SK-N-MC (cell line): ENCODE measurements around the gene HERC5.

Experiments
- EZH2 ChIP-seq: fragments of 200-600 bp; sonication (generic); IDR thresholded peaks from one replicate; pipeline ENCODE4 v1.6.1; 2017; ENCODE audit warnings: antibody characterized with exemption
- POLR2AphosphoS5 ChIP-seq: IDR thresholded peaks from 2 replicates; pipeline ENCODE4 v1.6.1; 2012; ENCODE audit warnings: mild to moderate bottlenecking, low read depth, low read length, borderline replicate concordance

- TF ChIP-seq POLR2AphosphoS5 (no peak), EZH2 (no peak)
Observed at GRCh38 chr4:88452912-88453311, 4.0 kb upstream of the HERC5 start.
